ENCODE results near the gene TRIP13. TPM values are rescaled to one million over a fixed set of nuclear protein-coding genes. Genes with fewer than 3 reads are reported as not detected.
"Not testable (repeated sequence)": the region's sequence is repeated elsewhere in the genome, so short reads cannot be mapped to it uniquely, and the experiment has no call there.

The TRIP13 gene
- total RNA-seq, 1 experiment from 2014 or later, result 69.0 TPM

- DNase-seq (no peak), ATAC-seq (no peak)
- H3K9me2 ChIP-seq (replicated peaks; ENCODE audit: low read length), result no peaks in the 10 kb centered on the region
- H3K79me2 ChIP-seq (ENCODE audit: low read length), result peaks cover 15% of the 10 kb centered on the region
- peaks cover 6% of the 10 kb centered on the region for H3F3A ChIP-seq (ENCODE audit: low read length, unreplicated experiment)
- CTCF ChIA-PET, result no interaction called here
- no TSS peak for BruUV-seq (replicated peaks)
- no peak overlapping the region for H3K4me3 ChIP-seq (ENCODE audit: low read length)
- no peak overlapping the region for H2AFZ ChIP-seq (ENCODE audit: low read length)
- peaks cover 46% of the 10 kb centered on the region for H3K36me3 ChIP-seq (ENCODE audit: low read depth, low read length)
- no peak for TF ChIP-seq EZH2phosphoT487 (IDR thresholded peaks at IDR 0.05; ENCODE audit: borderline replicate concordance, low read length)
- TF ChIP-seq CTCF (conservative IDR thresholded peaks at IDR 0.05; ENCODE audit: low read depth, low read length), result no peak
- TF ChIP-seq EZH2 (IDR thresholded peaks at IDR 0.05; ENCODE audit: low read length, unreplicated experiment), result no peak
- H4K20me1 ChIP-seq (ENCODE audit: low read length), result no peaks in the 10 kb centered on the region
- H3K27me3 ChIP-seq (ENCODE audit: low read length), result no peaks in the 10 kb centered on the region
- H3K9me3 ChIP-seq (ENCODE audit: low read length), result no peaks in the 10 kb centered on the region
- intact Hi-C loops (cut with micrococcal nuclease), result no loop called here
- no peak overlapping the region for H3K4me2 ChIP-seq (ENCODE audit: low read length)
- POLR2A ChIA-PET (ENCODE audit: unreplicated experiment), result interaction anchor here (0.6 kb wide), 1 partner anchor 627 kb away, joined by 4 read pairs; no protein-coding TSS in a partner anchor
- H3K9ac ChIP-seq (ENCODE audit: low read length), result no peak overlapping the region
- H3K4me1 ChIP-seq (ENCODE audit: insufficient read depth, low read length), result peaks cover 25% of the 10 kb centered on the region
- no peak overlapping the region for H3K27ac ChIP-seq (ENCODE audit: low read length)
These were observed 23.3 kb downstream of the TRIP13 start for GRCh38 chr5:915946-916345.

DNA sequence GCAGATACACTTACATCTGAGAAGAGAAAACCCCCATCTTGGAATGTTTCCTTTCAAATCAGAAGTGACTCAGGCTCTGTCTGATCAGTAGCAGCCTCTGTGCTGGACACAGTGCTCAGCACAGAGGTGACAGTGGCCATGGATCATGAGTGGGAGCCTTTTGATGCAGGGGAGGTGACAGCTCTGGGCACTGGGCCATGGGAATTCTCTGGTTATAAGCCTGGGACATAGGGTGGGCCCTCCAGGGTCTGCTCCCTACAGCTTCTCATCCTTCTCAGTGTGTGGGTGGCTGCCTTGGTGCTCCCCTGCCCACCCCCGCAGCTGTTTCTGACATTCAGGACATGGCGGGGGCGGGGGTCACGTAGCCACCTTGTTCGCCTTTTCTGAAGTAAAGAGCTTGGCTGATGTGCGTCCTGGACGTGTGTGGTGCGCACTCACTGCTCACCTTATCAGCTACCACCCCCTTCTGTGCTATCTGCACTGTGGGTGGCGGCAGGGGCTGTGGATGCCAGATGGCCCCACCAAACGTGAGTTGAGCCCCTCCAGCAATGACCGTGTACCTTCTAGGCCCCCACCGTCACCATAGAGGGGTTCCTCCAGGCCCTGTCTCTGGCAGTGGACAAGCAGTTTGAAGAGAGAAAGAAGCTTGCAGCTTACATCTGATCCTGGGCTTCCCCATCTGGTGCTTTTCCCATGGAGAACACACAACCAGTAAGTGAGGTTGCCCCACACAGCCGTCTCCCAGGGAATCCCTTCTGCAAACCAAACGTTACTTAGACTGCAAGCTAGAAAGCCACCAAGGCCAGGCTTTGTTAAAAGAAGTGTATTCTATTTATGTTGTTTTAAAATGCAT lies 24.0 kb downstream of the TRIP13 start:
- H3K4me1 ChIP-seq (ENCODE audit: insufficient read depth, low read length), result peaks cover 18% of the 10 kb centered on the region
- CTCF ChIA-PET, result no interaction called here
- no TSS peak for BruUV-seq (replicated peaks)

DNA sequence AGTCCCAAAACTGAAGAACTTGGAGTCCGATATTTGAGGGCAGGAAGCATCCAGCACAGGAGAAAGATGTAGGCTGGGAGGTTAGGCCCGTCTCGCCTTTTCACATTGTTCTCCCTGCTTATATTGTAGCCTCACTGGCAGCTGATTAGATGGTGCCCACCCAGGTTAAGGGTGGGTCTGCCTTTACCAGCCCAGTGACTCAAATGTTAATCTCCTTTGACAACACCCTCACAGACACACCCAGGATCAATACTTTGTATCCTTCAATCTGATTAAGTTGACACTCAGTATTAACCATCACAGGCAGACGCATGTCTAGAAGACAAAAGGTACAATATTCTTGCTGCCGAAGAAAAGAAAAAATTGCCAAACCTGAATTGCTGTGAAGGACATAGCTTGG lies 26.0 kb downstream of the TRIP13 start:
- H3K4me3 ChIP-seq (ENCODE audit: low read length); H3K4me1 ChIP-seq (ENCODE audit: insufficient read depth, low read length); ATAC-seq; BruUV-seq (replicated peaks); H2AFZ ChIP-seq (ENCODE audit: low read length); H3F3A ChIP-seq (ENCODE audit: low read length, unreplicated experiment); H3K79me2 ChIP-seq (ENCODE audit: low read length); DNase-seq; intact Hi-C loops (cut with micrococcal nuclease); H3K4me2 ChIP-seq (ENCODE audit: low read length); H3K9ac ChIP-seq (ENCODE audit: low read length); H3K27ac ChIP-seq (ENCODE audit: low read length); POLR2A ChIA-PET (ENCODE audit: unreplicated experiment); H3K9me2 ChIP-seq (replicated peaks; ENCODE audit: low read length); H3K9me3 ChIP-seq (ENCODE audit: low read length); H4K20me1 ChIP-seq (ENCODE audit: low read length); CTCF ChIA-PET; H3K27me3 ChIP-seq (ENCODE audit: low read length): not testable (repeated sequence)
- peaks cover 42% of the 10 kb centered on the region for H3K36me3 ChIP-seq (ENCODE audit: low read depth, low read length)

More for the DNA sequence above, 24.0 kb downstream of the TRIP13 start:
- Histone ChIP-seq H3K36me3 (ENCODE audit: low read depth, low read length) (peaks cover 45% of the 10 kb centered on the region), H3K27me3 (ENCODE audit: low read length) (no peaks in the 10 kb centered on the region), H4K20me1 (ENCODE audit: low read length) (no peaks in the 10 kb centered on the region), H3K9me3 (ENCODE audit: low read length) (no peaks in the 10 kb centered on the region), H3K27ac (ENCODE audit: low read length) (no peak overlapping the region), H3K4me2 (ENCODE audit: low read length) (no peak overlapping the region), H3K9ac (ENCODE audit: low read length) (no peak overlapping the region), H3K79me2 (ENCODE audit: low read length) (peaks cover 15% of the 10 kb centered on the region), H3K4me3 (ENCODE audit: low read length) (no peak overlapping the region), H3F3A (ENCODE audit: low read length, unreplicated experiment) (peaks cover 4% of the 10 kb centered on the region), H3K9me2 (replicated peaks; ENCODE audit: low read length) (no peaks in the 10 kb centered on the region), H2AFZ (ENCODE audit: low read length) (no peak overlapping the region)
- ATAC-seq, result no peak
- DNase-seq, result no peak
- POLR2A ChIA-PET (ENCODE audit: unreplicated experiment), result interaction anchor here (0.6 kb wide), 1 partner anchor 626 kb away, joined by 4 read pairs; no protein-coding TSS in a partner anchor
- TF ChIP-seq CTCF (conservative IDR thresholded peaks at IDR 0.05; ENCODE audit: low read depth, low read length) (no peak), EZH2phosphoT487 (IDR thresholded peaks at IDR 0.05; ENCODE audit: borderline replicate concordance, low read length) (no peak), EZH2 (IDR thresholded peaks at IDR 0.05; ENCODE audit: low read length, unreplicated experiment) (no peak)
- intact Hi-C loops (cut with micrococcal nuclease), result no loop called here

Data from PC-3 (cell line).